Myocyte (in vitro differentiated cells): ENCODE measurements around the gene RRAGC. TPM values are rescaled to one million over a fixed set of nuclear protein-coding genes. Genes with fewer than 3 reads are reported as not detected.
A peak's percentile ranks its signal among the peaks of the same experiment; 100 is the strongest.

Source experiments
- DNase-seq: peaks from one replicate; pipeline ENCODE4 v3.0.0-alpha.2; 2012; ENCODE audit warnings: low read depth
- polyA plus RNA-seq: library from polyadenylated mRNA; unstranded; fragments of >200 nt; gene quantifications from one replicate; pipeline ENCODE4 v1.2.1, GENCODE V29; 2012; ENCODE audit warnings: missing spikeins
- total RNA-seq: library from RNA; depleted of rRNA; stranded (reverse); fragments of >200 nt; gene quantifications from 2 replicates; pipeline ENCODE4 v1.2.3, GENCODE V29; 2014

RRAGC gene, protein sequence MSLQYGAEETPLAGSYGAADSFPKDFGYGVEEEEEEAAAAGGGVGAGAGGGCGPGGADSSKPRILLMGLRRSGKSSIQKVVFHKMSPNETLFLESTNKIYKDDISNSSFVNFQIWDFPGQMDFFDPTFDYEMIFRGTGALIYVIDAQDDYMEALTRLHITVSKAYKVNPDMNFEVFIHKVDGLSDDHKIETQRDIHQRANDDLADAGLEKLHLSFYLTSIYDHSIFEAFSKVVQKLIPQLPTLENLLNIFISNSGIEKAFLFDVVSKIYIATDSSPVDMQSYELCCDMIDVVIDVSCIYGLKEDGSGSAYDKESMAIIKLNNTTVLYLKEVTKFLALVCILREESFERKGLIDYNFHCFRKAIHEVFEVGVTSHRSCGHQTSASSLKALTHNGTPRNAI
- 15.0 and 22.3 TPM in 2 replicates for total RNA-seq
- 38.9 TPM for polyA plus RNA-seq

GRCh38 chr1:38859561-38860453 lies at the start of gene RRAGC:
RRAGC (minus strand) TSS chr1:38859772; CDS start chr1:38859646, 126 bp downstream.
- peak; percentile 99 for DNase-seq

GRCh38 chr1:38908821-38909220 lies 49.2 kb upstream of the RRAGC start:
- DNase-seq: no peak

DNA sequence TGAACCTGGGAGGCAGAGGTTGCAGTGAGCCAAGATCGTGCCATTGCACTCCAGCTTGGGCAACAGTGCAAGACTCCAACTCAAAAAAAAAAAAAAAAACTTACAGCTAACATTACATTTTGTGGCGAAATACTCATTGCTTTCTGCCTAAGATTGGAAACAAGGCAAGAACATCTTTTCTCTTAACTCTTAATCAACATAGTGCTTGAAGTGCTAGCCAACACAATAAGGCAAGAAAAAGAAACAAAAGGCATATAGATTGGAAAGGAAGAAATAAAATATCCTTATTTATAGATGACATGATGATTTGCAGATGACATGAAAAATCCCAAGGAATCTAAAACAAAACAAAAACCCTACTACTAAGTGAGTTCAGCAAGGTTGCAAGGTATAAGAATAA lies 46.4 kb upstream of the RRAGC start:
- DNase-seq: no peak

DNA sequence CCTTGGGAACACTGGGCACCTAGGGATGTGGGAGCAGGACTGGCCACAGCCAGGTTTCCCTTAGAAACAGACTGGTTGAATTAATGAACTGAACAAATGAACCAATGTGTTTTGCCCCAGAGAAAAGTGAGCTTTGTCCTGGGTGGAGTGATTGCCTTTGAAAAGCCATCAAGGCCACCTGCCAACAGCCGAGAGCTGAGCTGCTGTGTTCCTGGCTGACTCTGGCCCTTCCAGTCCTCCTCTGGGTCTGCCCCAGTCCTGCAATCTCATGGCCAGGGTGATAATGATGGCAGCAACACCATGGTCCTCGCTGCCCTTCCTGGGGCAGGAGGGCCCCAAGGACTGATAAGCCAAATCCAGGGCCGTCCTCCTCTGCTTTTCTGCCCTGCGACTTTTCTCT lies 40.0 kb upstream of the RRAGC start:
- no peak for DNase-seq

- peak; percentile 16 for DNase-seq
Observed at GRCh38 chr1:38898653-38899230, 39.2 kb upstream of the RRAGC start.

GRCh38 chr1:38896169-38896568 lies 36.6 kb upstream of the RRAGC start:
- DNase-seq: no peak

- DNase-seq: no peak
Observed at GRCh38 chr1:38892976-38893375, 33.4 kb upstream of the RRAGC start.

DNA sequence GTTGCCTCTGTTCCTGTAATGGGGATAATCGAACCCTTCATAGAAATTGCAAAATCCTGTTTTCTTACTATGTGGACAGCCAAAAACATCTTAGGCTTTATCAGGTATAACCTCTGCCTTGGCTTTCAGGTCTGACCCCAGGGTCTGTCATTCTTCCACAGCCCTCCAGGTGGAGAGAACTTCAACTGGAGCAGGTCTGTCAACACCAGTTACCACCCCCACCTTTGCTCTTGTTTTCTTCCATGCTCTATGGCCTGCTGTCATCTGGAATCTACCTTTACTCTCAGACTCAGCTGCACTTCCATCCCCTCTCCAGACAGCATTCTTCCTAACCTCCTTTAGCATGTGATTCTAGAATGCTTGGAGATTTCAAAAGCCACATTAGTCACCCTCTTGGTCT lies 32.2 kb upstream of the RRAGC start:
- peak; percentile 30 for DNase-seq

GRCh38 chr1:38889589-38889988 lies 30.0 kb upstream of the RRAGC start:
- DNase-seq: no peak

GRCh38 chr1:38888423-38889333 lies 29.1 kb upstream of the RRAGC start:
- no peak for DNase-seq

- DNase-seq: no peak
Observed at GRCh38 chr1:38885092-38885491, 25.5 kb upstream of the RRAGC start.

GRCh38 chr1:38881487-38881886 lies 21.9 kb upstream of the RRAGC start, which contains the start of gene GJA9:
GJA9 (minus strand) TSS chr1:38881587; CDS start chr1:38876098, 5,489 bp downstream.
- no peak for DNase-seq

DNA sequence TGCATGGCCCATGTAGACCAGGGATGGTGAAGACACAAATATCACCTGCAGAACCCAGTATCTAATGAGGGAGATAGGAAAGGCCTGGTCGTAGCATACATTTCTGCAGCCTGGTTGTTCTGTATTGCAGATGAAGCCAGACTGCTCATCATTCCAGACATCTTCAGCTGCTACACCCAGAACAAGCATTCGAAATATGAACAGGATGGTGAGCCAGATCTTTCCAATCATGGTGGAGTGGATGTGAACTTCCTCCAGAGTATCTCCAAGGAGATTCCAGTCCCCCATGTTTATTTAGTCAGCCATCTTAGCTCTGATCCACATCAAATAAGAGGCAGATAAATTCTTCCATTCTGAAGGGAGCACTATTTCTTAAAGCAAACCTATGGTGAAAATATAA lies 16.2 kb upstream of the RRAGC start:
- DNase-seq: peak; percentile 20

DNA sequence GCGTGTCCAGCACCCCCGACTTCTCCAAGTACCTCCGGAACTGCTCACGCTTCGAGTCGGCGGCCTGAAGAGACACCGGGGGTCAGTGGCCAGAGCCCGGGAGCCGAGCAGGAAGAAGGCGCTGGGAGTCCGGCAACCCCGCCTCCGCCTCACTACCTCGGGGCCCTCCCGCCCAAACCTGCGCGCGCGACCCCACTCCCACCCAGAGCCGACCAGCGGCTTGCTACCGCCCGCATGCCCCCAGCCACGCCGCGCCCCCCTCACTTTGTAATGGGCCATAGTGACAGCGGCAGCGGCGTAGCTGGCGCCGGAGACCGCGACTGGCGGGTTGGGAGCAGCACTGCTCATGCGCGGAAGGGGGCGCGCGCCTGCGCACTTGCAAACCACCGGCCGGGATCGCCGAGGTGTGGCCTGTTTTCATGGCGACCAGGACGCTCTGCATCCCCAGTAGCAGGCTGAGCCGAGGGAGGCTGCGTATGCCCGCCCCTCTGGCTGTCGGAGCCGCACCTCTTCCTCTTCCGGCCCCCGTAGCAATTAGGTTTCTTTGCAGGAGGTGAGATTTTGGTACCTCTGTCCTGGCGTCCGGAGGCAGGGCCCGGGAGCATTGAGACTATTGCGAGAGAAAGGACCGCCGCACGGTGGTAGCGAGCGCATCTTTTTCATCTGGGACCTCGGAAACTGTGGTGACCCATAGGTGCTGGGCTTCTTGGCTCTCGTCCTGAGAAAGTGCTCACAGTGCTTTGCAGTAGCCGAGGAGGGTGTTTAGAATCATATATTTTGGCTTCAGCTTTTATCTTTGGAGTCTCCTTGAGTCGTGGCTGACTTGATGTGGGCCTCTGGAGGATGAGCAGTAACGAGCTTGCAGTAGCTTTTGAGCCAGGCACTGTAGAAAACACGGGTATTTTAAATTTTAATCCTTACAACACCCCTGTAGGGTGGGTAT lies 13.7 kb upstream of the RRAGC start, which contains the start of gene MYCBP:
Gene MYCBP, minus strand, starts transcription at position 322 of the 943 bp plus-strand sequence. Its CDS starts 43 bp downstream, at position 279.
- DNase-seq: peak; percentile 95

DNA sequence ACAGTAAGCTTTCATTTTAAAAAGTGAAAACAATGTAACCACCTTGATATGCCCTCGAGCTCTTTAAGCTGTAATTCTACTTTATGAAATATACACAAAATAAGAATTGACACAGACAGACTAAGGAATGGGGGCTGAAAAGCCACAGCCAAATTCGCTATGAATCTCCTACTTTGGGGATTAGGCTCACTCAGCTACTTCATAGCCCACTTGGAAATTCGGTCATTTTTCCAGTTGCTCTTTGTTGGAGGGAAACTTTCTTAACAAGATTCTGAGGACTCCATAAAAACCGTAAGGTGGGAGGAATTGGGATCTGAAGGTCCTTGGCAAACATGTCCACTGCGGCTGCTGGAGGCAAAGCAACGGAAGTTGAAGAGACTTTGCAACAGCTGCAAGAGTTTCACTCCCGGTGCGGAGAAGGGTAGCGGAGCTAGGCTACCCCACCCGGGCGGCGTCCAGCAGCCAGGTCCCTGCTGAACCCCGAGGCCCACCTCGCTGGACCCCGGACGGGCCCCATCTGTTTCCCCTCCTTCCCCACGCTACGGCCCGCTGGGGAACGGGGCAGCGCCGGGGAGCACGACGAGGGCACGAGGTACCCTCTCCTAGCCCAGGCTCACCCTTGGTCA lies 12.9 kb upstream of the RRAGC start:
- DNase-seq: peak; percentile 65

- no peak for DNase-seq
Observed at GRCh38 chr1:38870996-38871395, 11.4 kb upstream of the RRAGC start.

DNA sequence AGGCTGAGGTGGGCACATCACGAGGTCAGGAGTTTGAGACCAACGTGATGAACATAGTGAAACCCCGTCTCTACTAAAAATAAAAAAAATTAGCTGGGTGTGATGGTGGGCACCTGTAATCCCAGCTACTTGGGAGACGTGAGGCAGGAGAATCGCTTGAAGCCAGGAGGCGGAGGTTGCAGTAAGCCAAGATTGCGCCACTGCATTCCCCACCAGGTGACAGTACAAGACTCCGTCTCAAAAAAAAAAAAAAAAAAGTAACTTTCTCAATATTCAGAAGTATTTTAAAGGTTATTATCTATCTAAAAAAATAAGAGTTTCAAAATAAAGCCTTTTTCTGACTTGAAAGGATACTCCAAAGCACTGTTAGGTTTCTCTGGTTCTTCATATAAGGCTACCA lies 7.6 kb upstream of the RRAGC start:
- no peak for DNase-seq

GRCh38 chr1:38865112-38865715 lies 5.6 kb upstream of the RRAGC start:
- DNase-seq: no peak

DNA sequence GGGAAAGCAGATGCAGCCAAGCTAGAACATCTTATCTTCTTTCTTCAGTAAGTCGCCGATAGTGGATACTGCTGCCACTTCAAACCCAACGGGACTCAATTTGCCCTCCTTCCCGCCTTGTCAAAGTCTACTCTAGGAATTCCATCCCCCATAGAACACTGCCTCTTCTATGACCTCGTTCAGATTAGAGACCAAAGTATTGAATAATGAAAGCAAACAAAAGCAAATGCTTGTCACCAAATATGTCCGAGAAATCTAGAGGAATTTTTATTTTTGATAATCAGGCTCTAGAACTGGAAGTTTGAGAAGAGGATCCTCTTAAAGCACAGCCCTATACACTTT lies 853 bp upstream of the RRAGC start:
- no peak for DNase-seq
